NCI-H748 (cell line): ENCODE data around the gene SORCS2.

Experiments
- DNase-seq: peaks from one replicate; lab custom pipeline; 2025; ENCODE audit not compliant: unreplicated experiment; lab: John Stamatoyannopoulos, UW

Gene SORCS2

DNA sequence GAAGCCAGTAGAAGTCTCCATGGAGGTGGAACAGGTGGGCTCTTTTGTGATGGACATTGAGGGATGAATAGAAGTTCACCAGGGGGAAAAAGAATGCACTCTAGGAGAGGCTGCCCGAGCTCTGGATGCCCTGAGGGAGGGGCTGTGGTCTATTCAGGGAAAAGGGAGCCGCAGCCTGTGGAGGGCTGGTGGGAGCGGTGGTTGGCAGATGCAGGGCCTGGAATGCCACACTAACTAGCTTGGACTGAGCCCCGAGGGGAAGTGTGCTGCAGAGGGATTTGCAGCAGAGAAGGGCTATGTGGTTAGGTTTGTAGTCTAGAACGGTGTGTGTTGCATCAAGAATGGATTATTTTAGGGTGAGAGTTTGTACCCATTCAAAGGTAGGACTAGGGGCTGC, 271.9 kb downstream of the SORCS2 start:
- no peak for DNase-seq

DNA sequence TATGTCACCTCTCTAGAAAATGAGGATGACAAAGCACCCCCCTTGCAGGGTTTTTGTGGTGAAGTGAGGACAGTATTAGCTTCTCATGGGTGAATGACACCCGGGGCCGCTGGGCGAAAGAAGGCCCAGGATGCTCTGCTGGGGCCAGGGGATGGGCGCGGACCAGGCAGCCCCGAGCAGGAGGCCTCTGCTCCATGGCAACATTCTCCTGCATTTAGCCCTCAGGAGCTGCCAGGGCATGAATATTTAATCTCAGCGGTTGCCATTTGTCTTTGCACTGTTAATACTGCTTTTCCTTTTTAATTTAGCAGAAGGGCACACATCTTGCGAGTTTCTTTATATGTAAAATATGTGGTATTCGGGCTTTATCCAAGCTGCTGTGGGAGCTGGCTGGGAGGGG, 272.7 kb downstream of the SORCS2 start:
- no peak for DNase-seq

DNA sequence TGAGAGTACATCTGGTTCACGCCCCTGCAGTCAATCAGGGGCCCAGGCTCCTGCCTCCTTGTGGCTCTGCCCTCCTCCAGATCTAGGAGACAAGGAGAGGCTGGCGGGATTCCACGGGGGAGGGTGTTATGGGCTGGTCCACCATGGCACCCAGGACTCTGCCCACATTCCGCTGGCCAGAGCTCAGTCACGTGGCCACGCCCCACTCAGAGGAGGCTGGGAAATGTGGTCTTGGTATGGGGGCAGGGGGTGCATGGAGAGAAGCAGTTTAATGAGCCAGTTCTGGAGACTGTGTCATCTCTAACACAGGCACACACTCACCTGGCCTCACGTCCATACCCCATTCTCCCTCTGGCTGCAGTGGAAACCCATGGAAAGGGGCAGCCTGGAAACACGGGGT, 273.9 kb downstream of the SORCS2 start:
- DNase-seq = no peak

DNA sequence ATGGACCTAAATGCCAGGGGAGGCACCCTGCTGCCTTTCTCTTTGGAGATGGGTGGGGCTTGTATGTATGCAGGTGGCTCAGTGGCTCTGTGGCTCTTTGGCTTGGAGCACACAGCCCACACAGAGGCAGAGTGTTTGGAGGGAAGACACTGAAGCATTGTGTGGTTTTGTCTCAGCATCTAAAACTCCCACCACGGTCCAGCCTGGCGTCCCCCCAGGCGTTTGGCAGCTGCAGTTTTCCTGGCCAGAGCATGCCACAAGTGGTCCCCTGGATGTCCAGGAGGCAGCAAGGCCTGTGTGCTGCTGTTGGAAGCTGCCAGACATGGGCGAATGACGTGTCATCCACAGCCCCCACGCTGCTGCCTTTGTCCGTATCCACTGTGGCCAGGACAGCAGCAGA, 274.6 kb downstream of the SORCS2 start:
- DNase-seq = no peak

DNA sequence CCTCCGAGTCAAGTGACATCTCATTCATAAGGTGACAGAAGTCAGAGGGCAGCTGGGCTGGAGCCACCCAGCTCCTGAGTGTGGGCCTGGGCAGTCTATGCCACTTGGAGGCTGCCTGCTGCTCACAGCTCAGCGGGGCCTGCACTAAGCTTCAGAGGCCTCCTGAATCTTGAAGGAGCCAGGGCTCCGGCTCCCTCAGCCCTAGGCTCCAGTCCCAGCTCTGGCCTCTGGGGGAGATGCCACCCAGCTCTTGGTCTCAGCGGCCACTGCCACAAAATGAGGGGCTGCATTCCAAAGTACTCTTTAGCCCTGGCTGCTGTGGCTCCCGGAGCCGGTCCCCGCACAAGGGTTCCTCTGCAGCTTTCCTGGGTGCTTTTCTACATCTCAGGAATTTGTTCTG, 275.1 kb downstream of the SORCS2 start:
- no peak for DNase-seq

DNA sequence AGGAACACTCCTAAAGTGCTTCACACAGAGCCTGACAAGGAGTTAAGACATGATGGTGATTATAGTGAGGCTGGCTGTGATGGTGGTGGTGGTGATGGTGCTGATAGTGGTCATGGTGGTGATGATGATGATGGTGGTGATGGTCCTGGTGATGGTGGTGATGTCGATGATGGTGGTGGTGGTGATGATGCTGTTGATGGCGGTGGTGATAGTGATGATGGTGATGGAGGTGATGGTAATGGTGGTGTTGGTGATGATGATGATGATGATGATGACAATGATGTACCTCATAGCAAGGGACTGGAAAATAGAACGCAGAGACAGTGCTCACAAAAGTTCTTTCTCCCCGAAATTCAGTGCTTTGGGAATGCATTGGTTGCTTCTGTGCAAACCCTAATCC, 276.7 kb downstream of the SORCS2 start:
- no peak for DNase-seq

DNA sequence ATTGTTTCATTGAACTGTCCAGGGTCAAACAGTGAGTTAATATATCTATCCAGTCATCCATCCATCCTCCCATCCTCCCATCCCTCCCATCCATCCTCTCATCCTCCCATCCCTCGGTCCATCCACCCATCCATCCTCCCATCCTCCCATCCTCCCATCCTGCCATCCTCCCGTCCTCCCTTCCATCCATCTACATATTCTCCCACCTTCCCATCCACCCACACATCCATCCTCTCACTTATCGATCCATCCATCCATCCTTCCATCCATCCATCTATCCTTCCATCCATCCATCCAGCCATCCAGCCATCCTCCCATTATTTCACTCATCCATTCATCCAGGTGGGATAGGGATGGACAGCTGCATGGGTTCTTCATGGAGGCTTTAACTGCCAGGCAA, 277.8 kb downstream of the SORCS2 start:
- no peak for DNase-seq

DNA sequence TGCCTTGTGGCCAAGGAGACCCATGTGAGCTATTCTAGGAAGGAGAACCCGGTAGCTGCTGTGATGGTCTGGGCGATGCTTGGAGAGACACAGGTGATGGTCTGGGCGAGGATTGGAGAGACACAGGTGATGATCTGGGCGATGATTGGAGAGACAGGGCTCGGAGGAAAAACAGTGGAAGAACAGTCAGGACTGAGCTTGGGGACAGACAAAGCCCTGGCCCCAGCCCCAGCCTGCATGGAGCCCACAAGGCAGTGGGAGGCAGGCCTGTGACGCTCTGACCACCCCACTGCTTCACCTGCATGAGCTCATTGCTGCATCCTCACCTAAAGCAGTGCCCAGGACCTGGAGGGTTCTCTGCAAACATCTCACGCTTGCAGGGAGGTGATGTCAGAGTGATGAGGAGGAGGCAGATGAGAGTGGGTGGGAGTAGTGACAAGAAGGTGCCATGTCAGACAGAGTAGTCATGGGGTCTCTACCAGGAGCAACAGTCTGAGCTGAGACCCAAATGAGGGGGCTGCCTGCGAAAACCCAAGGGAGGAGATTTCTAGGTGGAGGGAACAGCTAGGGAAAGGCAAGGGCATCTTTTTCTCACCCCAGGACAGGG, 278.3 kb downstream of the SORCS2 start:
- DNase-seq = no peak

DNA sequence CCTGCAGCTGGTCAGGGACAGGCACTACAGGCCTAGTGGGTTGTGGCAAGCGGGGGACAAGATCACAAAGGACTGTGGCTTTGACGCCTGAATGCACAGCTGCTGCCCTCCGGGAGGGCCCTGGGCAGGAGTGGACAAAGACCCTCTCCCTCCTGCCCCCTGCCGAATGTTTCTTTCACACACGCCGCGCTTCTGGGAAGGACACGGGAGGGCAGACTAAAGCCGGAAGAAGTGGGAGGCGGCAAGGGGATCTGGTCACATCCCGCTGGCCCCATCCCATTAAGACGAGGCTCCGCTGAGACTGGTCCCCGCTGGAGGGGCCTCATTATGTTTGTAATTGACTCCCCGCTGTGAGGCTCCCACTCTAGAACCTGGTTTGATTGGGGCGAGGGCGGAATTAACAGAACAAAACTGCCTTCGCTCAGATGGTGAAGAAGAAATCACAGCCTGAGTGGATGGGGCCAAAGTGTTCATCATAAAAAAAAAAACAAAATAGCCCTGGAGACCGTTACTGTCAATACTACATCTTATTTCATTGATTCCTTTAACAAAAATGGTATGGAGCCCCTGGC, 280.2 kb downstream of the SORCS2 start:
- DNase-seq = peak; percentile 37

DNA sequence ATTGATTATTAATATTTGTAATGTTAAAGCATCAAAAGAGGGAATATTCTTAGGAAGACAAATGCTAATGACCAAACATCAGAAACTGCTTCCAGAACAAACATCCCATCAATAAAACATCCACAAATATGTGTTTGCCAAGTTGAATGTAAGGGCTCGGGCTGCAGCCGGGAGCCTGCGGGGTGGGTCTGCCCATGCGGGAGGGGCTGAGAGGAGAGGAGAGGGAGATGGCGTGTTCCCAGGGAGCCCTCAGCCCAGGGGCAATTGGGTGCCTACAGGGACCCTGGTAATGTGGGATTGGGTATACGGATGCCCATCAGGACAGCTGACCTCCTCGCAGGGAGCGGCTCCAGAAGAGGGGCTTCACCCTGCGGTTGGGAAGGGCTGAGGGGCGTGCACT, 280.7 kb downstream of the SORCS2 start:
- no peak for DNase-seq

DNA sequence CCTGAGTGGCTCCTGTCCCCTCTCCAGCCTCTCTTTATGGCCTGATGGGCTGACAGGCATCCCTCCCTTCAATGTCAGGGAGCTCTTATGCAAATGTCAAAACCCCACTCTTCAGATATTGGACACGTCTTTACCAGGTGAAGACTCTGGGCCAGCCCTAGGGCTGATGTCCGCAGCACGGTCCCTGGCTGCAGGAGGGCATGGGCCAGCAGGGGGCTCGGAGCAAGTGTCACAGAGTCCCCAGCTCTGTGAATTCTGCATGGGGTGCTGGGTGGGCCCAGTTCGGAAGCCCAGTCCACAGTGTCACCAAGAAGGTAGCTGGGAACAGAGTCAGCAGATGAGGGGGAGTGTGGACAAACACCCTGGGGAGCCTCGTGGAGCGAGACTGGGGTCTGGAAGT, 282.0 kb downstream of the SORCS2 start:
- DNase-seq = no peak

DNA sequence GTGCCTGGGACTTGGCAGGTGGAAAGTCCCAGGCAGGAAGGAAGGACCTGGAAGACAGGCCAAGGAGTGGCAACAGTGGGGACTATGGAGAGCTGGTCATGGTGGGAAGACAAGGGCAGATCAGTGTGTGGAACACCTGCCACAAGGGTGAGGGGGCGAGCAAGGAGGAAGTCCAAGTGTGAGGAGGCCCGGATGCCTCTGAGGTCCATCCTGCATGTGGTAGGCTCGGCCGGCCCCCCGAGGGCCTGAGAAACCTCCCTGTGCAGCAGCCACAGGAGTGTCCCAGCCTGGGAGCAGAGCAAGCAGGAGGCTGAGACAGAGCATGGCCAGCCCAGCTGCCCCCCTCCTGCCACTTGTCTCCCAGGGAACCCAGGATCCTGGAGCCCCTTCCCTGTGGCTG, 282.9 kb downstream of the SORCS2 start:
- DNase-seq = no peak

DNA sequence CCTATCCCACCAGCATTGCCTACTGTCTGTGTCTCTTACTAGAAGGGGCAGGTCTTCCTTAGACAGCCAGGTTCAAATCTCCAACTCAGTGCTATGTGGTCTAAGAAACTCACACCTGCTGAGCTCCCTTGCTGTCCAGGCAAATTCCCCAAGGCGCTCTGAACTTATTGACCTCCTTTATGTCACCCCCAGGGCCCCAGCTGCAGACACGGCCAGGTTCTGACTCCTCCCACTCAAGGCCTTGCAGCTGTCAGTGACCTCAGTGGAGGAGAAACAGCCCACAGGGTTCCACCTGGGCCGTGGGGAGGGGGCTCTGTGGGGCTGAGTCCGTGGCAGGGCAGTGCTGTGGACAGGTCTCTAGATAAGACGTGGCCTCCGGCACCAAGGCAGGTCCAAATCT, 284.5 kb downstream of the SORCS2 start:
- DNase-seq = no peak

DNA sequence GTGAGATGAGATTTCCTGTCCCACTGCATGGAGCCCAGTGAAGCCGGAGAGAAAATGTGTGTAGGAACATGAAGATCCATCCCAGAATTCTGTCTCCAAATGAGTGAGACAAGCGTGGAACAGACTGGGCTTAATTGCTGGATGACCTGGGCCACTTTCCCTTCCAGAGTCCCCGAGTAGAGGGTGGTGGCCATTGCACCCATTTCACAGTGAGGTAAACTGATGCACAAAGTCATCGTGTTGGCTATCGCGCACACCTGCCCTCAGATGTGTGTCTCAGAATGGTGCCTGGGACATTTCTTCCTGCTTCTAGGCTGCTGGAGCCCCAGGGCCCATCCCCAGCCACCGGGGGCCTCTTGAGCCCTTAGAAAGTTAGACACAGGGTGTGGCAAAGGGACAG, 285.4 kb downstream of the SORCS2 start:
- DNase-seq = no peak

DNA sequence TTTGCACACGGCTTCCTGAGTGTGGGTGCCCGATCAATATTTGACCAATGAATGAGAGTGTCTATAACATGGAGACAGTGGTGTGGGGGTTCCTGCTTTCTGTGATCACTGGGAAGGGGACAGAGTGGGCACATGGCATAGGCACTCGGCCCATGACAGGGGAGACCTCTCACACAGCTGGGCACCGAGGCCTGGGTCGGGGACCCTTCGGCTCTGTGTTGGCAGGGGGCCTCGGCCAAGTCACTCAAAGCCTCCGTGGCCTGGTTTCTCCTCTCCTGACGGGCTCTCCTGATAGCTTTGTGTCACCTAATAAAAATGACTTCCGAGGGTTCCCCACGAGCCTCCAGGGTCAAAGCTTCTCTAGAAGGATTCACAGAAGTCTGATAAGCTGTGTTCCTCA, 286.3 kb downstream of the SORCS2 start:
- no peak for DNase-seq

DNA sequence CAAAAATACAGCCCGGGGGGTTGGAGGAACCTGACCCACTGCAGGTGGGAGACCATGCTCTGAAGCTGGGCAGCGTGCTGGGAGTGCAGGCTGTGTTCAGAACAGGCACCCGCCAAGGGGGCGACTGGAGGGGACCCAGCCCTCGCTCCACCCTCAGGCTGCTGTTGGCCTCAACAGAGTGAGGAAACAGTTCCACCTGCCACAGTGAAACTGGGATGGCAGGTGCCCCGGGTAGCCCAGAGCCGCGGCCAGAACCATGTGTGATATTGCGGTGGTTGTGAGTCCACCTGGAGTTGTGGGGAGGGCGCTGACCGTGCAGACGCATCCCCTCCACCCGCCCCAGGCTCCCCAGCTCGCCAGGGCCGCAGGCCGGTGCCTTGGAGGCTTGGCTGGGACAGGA, 288.1 kb downstream of the SORCS2 start:
- no peak for DNase-seq

DNA sequence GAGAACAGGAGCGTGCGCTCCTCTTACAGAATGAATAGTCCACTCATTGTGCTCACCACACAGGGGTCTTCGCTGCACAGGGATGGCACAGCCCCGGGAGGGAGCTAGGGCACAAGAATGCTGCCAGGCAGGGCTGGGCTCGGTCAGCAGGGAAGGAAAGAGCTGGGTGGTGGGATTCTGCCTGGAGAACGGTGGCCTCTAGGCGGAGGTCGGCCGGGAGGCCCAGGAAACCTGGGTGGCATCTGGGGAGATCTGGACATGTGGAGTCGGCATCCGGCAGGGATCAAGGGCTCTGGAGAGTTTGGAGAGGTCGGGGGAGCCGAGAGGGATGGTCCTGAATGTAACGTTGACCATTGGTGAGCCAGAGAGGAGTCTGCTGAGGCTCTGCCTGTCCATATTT, 288.9 kb downstream of the SORCS2 start:
- no peak for DNase-seq

DNA sequence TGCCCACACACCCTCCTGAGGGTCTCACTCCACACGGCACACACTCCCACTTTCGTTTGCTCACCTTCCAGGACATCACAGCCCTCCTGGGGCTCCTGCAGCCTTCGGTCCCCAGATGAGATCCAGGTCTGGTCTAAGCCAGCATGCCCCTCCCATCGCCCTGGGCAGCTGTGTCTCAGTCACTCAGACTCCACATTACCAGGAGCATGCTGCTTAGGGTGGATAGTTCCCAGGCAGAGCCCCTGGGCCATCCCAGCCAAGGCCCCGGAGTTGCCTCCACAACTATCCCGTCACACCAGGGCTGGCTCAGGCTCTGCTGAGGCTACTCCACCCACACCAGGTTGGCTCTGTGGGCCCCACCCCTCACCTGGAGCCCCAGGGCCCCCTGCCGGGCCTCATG, 292.8 kb downstream of the SORCS2 start:
- no peak for DNase-seq

DNA sequence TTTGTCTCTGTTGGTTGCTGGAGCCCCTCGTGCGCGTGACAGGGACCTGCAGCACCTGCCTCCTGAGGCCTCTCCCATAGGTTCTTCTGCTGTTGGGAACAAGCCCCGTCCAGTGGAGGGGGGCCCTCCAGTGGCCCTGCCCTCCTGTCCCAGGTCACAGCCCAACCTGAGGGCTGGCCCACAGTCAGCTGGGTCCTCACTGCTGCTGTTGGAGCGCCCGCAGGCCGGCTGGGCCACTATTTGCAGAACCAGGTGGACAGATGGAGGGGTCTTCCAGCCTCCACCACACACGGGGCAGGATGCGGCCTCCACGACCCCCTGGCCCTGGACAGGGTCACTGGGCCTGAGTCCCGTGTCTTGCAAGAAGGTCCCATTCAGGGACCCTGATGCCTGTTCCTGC, 293.8 kb downstream of the SORCS2 start:
- DNase-seq = no peak

DNA sequence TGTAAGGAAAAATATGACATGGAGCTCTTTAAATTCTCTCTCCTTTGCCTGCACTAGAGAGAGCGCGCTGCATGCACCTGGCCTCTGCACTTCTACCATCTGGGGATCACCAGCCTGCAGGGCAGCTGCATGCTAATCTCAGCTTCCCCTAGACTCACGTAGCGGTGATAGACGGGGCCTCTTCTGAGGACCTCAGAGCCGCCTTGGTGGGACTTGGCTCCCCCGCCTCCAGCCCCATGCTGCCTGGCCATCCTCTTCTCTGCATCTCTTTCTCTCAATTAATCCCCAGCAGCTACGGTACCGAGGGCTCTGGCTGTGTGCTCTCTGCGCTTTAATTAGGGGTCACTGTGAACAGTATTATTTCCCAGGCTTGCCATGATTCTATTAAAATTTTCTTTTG, 295.2 kb downstream of the SORCS2 start:
- DNase-seq = peak; percentile 39

DNA sequence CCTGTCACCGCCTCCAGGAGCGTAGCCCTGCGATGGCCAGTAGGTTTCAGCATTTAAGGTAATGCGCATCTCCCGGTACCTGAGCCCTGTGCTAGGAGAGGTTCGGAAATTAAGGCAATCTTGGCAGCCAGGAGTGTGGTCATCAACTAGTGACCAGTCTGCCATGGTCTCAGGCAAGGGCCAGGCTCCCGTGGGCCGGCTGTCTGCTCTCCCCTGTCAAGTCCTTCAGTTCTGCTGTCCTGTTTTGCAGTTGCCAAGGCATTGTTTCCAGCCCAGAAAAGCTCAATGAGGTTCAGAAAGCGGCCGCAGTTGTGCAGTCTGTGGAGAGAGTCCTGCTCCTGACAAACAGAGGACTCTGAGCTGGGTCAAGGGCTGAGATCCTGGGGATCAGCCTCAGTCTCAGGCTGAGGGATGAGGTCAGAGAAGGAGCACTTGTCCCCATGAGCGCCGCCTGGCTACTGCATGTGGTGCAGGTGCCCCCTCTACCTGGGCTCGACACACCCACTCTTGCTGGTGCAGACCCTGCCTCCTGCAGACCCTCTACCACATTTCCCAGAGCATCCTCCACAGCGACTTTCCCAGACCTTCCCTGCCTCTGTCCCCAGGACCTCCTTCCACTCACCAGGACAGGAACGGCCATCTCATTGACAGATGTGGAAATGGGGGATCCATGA, 295.8 kb downstream of the SORCS2 start:
- no peak for DNase-seq

DNA sequence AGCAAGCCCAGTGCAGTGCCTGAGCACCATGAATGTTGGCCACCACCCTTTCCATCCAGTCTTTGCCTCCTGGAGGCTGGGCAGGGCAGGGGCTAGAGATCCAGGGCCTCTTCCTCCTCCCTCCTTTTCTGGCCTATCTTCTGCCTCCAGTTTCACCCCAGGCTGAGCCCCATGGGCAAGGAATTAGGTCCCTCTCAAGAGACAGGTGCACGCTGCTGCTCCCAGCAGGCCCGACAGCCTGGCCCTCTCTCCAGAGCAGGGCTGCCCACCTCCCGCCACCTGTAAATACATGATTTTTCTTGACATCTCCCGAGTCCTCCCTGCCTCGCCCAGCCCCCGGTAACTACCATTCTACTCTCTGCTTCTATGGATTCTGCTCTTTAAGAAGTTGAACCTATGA, 299.6 kb downstream of the SORCS2 start:
- DNase-seq = no peak
